Stimulated activated CD8-positive, alpha-beta memory T cell treated with anti-CD3 and anti-CD28 coated beads, Interleukin-15, amount 100 ng/mL, for 24 hours (primary cell): ENCODE results near the gene E2F6.

Experiments
- DNase-seq: peaks from one replicate; pipeline ENCODE4 v3.0.0-alpha.2; 2020; ENCODE audit warnings: low read depth

Gene E2F6

DNA sequence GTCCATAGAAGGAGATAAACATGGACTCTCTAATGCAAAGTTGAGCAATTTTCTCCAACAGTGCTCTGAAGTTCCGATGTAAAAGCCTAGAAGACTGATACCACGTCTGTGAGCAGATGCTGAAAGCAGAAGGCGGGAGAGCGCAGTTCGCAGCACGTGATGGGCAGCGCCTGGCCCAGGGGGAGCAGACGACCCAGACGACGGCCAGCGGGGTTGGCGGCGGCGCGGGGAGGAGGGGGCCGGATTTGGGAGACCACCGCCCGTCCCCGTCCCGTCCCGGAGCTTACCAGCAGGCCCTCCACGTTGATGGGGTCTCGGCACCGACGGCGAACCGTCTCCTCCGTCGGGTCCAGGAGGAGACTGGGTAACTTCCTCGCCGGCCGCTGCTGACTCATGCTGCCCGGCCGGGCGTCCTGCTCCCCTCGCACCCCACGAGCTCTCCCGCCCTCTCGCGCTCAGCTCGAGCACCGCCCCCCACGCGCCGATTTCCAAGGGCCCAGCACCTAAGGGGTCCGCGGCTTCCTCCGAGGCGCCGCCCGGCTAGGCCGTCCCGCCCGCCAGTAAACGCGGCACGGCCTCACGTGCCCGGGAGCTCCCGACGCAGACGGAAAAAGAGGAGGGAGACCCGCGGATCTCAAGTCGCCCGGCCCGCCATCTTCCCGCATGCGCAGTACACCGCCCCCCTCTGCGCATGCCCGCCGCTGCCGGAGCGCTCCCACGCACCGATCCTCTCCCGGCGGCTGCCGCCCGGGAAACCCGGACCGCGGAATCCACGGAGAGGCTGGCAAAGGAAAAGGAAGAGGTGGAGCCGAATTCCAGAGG is at the start of gene E2F6:
Gene E2F6 (minus strand): TSS at position 677 of the 822 bp plus-strand sequence. CDS start 282 bp downstream, at position 395.
- peak; percentile 83 for DNase-seq

- no peak for DNase-seq
These were observed 49.6 kb upstream of the E2F6 start for GRCh38 chr2:11515490-11515981.

DNA sequence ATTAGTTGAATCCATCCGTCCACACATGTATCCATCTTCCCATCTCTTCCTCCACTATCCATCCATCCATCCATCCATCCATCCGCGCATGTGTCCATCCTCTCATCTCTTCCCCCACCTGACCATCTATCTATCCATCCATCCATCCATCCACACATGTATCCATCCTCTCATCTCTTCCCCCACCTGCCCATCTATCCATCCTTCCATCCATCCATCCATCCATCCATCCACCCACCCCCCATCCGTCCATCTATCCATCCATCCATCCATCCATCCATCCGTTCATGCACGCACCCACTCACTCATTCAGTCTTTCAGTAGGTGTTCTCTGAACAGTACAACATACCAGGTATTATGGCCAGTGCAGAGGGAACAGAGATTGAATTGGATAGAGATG is 48.9 kb upstream of the E2F6 start:
- no peak for DNase-seq

GRCh38 chr2:11514081-11514730 is 48.2 kb upstream of the E2F6 start:
- no peak for DNase-seq

- no peak for DNase-seq
These were observed 47.4 kb upstream of the E2F6 start for GRCh38 chr2:11513319-11513718.

DNA sequence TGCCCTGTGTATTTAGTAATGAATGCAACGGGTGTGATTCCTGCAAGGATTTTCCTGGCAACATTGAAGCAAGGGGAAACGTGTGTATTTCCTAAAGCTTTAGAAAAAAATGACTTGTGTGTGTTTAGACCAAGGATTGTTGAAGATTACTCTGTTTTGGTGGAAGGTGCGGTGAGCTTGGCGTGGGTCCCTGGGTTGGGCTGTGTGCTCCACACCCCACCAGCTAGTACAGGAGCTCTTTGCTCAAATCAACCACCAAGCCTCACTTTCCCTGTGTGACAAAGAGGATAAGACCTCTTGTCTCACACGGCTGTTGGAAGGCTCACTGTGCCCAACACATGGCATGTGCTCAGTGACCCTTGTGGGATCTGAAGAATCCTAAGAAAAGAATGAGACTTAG is 46.5 kb upstream of the E2F6 start:
- DNase-seq: no peak

GRCh38 chr2:11509657-11510360 is 43.8 kb upstream of the E2F6 start:
- DNase-seq: no peak

DNA sequence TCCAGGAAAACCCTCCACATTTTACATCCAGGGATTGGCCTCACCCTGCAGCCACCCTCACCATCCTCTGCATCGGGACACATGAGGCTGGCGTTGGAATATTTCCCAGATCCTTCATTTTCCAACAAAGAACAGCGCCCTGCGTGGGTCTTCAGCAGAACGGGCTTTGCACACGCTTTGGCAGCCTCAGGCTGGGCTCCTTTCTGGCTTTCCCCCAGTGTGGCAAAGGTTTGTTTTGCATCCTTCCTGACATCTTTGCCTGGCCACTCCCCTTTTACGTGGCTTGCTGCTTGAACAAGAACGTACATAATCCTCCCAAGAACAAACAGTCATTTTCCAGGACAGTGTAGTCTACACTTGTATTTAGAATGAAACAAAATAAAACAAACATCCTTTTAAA is 42.3 kb upstream of the E2F6 start:
- no peak for DNase-seq

DNA sequence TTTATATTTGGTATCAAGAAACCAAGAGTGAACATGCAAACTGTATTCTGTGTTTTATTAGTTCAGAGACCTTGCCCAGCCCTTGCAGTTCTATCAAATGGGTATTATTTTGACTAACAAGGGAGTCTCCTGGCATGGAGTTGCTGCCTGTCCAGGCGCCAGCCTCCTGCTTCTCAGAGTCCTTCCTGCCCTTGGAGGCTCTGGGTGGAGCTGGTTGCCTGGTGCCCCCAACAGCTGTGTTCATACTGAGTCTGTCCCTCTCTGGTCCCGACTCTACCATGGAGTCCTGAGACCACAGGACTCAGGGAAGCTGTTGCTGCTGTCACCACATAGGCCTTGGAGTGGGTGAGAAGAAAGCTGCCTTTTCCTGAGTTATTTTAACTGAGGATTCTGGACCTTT is 41.6 kb upstream of the E2F6 start:
- DNase-seq: no peak

GRCh38 chr2:11506611-11506969 is 40.6 kb upstream of the E2F6 start:
- no peak for DNase-seq

DNA sequence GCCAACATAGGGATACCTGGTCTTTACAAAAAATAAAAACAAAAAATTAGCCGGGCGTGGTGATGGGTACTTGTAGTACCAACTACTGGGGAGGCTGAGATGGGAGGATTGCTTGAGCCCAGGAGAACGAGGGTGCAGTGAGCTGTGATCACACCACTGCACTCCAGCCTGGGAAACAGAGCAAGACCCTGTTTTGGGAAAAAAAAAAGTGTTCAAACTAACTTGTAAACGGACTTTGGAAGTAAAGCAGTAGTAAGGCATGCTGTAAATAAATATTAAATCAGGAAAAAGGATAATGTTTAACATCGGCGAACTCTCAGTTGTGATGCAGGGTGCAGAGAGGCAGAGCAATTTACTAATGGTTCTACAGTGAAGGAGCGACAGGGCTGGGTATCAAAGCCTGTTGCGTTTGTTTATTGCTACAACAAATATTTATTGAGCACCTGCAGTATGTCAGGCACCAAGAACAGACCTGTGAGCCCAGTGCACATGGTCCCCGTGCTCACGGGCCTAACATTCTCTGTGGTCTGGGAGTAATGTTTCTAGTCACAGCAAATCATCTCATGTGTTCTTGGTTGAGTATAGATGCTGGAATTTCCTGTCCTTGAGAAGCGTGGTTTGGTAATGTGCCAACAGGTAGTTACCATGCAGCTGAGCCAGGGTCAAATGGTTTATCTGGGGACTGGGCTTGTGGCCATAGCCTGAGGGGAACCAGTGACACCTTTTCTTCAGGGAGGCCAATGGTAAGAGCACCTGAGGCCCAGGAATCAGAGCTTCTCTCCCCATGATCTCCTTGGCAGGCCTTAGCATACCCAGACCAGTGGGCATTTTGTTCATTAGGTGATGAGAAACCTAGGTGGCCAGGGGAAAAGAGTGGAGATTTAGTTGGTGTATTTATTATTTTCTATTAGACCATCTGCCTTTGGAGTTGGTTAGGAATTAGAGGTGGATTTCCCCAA is 40.0 kb upstream of the E2F6 start:
- DNase-seq: no peak

GRCh38 chr2:11503354-11503927 is 37.5 kb upstream of the E2F6 start:
- no peak for DNase-seq

DNA sequence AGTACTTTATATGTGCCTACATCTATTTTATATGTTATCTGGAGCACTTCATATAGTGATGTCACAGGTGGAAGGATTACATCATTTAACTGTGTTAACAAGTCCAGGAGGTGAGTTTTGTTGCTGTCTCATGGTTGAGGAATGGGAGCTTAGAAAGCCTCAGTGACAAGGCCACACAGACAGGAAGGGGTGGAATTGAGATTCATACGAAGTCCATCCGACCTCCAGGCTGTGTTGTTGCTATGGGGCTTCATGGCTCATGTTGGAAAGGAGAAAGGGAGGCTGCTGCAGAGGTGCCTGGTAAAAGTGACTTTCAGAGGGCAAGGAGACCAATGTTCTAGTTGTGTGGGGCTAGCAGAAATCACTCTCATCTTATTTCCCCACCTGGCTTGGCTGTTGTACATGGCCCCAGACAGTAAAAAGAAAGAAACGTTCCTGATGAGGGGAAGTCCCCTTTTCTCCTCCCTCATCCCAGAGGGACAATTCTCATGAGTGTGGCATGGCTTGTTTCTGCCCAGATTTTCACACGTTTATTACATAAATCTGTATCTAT is 36.9 kb upstream of the E2F6 start:
- no peak for DNase-seq

GRCh38 chr2:11500702-11501303 is 34.8 kb upstream of the E2F6 start:
- DNase-seq: no peak

DNA sequence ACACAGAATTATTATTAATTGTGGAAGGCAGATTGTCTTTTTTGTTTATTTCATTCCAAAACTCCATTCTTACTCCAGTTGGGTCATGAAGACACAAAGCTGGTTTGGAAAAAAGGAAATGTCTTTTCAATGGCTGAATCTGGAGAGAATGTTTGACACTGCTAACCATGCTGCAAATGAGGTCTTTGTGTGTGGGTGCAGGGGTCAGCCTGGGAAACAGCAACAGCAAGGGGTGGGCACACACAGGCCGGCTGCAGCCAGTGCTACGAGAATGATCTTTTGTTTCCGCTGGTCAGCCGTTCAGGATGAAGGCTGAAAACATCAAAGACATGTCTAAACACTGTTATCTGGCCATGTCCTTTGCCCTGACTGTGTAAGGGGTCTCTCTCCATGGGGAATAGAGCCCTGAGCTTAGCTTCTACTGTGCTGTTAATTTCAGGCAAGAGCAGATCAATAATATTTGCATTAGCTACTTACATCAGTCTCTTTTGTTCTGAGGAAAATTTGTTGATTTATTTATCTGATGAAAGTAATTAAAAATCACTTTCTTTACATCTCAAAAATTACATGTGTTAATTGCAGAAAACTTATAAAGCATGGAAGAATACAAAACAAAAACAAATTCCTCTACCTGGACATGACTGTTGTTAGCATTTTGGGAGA is 33.3 kb upstream of the E2F6 start:
- DNase-seq: no peak

DNA sequence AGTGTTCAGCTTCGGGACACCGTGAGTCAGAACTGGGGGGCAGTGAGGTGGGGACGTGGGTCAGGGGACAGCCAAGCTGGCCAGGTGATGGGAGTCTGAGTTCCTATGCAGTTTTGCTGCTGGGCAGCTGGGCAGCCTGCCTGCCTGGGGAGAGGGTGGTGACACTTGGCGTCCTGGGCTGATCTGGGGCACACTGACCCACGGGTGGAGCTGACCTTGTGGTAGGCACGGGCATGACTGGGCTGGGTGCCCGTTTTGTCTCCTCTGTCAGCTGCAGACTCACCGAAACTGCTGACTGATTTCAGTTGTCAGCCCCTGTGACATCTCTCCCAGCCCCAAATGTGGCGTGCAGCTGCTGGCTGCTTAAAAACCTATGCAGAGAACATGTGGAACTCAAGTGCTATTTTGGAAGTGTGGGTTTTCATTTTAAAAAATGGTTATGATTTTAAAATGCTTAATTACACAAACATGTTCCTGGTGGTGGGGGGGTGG is 32.6 kb upstream of the E2F6 start:
- DNase-seq: no peak

DNA sequence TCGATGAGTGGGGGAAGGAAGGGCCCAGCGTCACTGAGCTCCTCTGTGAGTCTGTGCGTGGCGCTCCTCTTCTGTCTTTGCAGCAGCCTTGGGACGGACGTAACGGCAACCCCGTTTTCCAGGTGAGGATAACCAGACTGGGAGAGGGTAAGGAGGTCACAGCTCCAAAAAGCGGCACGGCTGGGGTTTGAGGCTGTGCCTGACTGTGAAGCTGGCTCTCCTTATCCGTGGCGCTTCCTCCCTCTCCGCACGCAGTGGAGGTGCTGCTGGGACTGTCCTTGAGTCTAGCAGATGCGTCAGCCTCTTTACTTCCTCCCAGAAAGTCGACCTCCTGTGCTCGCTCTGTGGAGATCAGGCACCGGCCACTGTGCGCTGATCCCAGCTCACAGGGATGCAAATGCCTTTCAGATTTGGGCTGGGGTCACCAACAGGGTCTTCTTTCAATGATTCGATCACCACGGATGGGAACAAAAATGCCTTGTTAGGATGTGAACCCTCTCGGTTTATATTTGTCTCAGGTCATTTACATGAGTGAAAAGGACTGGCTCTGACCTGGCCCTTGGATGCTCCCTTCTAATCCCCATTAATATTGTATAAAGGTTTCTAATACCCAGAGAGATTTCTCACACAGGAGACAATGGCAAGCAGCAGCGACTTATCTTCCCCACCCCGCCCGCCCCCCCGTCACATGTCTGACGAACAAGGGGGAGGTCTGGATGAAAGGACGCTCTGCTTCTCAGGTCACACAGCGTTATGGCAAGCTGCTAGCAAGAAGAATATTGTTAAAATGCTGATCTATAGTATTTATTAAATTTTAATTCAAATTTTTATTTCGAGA is 30.1 kb upstream of the E2F6 start:
- no peak for DNase-seq

GRCh38 chr2:11494310-11494709 is 28.3 kb upstream of the E2F6 start:
- no peak for DNase-seq

DNA sequence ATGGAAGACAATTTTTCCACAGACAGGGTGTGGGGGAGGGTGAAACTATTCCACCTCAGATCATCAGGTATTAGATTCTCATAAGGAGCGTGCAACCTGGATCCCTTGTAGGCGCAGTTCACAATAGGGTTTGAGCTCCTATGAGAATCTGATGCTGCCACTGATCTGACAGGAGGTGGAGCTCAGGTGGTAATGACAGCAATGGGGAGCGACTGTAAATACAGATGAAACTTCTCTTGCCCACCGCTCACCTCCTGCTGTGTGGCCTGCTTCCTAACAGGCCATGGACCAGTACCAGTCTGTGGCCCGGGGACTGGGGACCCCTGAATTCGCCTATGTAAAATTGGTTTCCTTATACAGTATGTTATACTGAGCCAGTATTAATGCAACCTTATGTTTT is 27.3 kb upstream of the E2F6 start:
- no peak for DNase-seq
